Caki2 (cell line): ENCODE results near the gene STPG4. TPM values are rescaled to one million over a fixed set of nuclear protein-coding genes. Genes with fewer than 3 reads are reported as not detected.

Experiments used
- DNase-seq: peaks from one replicate; pipeline ENCODE4 v3.0.0-alpha.2; 2015; ENCODE audit warnings: low read depth
- in situ Hi-C: cut with HindIII; loops from 2 replicates; pipeline ENCODE4 v1.10.0; 2016; ENCODE audit warnings: low sequenced_read_pairs, low pct_unique_long_range_greater_than_20kb, mixed read lengths
- total RNA-seq: library from RNA; depleted of rRNA; stranded (reverse); fragments of >200 nt; shearing (Covaris generic); gene quantifications from 2 replicates; pipeline ENCODE4 v1.2.3, GENCODE V29; 2014; ENCODE audit warnings: low replicate concordance

Gene STPG4
- total RNA-seq, 1 experiment from 2014 or later, result 0.37 TPM

DNA sequence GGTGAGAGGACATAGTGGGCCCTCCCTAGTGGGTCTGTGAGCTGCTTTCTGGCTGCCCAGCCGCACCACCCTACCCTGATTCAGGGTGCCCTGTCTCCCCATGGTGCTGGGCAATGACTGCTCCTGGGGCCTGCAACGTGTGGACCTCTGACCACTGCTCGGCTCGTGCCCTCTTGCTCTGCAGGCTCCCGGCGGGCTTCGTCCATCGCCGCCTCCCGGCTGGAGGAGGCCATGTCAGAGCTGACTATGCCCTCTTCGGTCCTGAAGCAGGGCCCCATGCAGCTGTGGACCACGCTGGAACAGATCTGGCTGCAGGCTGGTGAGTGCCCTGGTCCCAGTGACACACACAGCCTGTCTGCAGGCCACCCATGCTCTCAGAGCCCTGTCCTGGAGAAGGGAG lies 103.5 kb downstream of the STPG4 start:
- in situ Hi-C loops, result no loop called here
- DNase-seq, result no peak

DNA sequence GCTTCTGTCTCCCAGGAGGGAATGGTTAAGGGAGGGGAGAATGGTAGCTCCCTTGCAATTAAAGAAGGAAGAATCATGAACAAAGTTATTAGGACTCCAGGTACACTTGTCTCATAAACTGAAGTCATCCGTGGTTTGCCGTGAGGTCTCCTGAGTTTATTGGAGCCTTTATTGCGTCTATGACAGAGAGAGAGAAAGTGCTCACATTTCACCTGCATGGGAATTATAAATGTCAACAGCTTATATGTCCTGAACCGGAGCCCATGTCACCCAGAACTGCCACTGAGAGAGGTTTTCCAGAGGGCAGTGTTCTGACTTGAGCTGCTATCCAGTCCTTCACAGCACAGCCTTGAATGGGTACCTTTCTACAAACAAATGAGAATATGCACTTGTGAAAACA lies 104.3 kb downstream of the STPG4 start:
- in situ Hi-C loops, result no loop called here
- no peak for DNase-seq

DNA sequence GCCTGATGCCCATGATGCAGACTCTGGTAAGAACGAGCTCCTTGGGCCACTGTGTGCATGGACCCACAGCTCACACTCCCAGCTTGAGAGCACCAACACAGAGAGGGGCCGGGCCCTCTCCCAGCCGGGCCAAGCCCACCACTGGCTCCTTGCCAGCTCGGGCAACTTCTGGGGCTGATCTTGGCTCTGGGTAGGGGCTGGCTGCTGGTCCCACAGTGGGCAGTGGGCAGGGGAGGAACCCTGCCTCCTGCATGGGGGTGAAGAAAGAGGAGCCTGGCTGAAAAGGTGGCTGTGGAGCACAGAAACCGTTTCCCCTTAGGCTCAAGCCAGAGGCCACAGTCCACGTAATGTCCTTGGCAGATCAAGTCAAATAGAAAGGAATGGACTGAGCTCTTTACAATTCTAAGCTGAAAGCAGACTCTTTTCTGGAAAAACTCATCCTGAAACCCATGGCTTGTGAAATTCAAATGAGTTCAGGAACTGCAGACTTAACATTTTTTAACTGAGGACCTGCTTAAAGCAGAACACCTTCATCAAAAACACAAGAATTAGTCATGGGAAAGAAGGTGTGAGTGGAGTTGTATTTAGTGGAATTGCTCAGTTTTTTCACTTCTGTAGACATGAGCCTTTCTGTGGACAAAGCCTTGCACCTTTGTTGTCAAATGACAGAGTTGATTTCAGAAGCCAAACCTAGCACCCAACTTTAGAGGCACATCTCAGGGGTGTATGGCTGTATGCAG lies 104.9 kb downstream of the STPG4 start:
- in situ Hi-C loops, result no loop called here

DNA sequence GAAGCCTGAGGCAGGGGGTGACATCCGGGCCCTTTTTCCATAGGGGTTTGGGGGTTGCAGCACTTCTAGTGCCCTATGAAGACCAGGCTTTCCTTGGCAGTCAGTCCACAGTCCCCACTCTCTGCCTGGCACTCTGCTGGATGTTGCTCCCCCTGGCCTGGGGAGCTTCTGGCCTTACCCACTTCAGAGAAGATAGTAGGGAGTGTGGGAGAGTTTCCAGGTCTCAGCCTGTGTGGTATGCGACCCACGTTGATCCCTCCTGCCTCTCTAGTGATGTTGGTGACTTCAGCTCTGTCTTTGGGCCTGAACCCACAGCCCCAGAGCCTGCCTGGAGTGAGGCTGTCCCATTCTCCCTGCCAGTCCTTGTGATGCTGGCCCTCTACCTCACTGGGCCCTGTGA lies 105.6 kb downstream of the STPG4 start:
- DNase-seq, result no peak
- in situ Hi-C loops, result no loop called here

More for the DNA sequence above, 104.9 kb downstream of the STPG4 start:
- no peak for DNase-seq

DNA sequence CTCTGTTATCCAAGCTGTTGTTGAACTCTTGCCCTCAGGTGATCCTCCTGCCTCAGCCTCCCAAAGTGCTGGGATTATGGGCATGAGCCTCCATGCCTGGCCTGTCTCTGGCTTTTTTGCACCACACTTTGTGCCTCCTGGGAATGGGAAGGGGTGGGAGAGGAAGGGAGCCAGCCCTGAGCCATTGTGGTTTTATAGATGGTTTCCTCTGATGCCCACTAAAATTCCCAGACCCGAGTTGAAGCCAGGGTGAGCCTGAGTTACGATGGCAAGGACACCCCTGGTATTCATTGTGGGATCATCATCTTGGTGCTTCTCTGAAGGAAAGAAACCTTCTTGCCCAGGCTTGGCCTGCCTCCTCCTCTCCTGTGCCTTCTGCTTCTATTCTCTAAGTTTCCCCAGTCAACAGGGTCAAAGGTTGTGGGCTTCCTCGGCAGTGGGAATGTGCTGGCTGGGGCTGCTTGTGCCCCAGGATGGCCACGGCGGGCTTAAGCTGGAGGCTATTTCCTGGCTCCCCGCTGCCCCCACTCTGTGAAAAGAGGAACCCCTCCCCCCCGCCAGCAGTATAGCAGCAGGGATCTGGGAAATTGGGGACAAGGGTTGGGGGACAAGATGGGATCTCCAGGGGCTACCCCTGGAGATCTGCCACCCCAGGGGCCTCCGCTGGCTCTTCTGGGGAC lies 106.2 kb downstream of the STPG4 start:
- in situ Hi-C loops, result no loop called here
- no peak for DNase-seq

DNA sequence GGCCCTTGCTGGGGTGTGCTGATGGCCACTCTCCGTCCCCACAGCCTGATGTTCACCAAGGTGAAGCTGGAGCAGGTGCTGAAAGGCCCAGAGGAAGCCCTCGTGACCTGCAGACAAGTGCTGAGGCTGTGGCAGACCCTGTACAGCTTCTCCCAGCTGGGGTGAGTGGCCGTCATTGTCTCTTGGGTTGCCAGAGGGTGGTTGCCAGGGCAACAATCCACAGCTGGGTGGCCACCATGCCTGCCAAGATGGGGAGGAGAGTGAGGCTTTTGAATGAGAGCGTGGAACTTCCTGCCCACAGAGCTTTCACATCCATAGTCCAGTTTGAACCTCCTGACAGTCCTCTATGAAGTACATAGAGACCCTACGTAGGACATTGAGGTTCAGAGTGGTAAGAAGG lies 108.8 kb downstream of the STPG4 start:
- DNase-seq, result no peak
- in situ Hi-C loops, result no loop called here

DNA sequence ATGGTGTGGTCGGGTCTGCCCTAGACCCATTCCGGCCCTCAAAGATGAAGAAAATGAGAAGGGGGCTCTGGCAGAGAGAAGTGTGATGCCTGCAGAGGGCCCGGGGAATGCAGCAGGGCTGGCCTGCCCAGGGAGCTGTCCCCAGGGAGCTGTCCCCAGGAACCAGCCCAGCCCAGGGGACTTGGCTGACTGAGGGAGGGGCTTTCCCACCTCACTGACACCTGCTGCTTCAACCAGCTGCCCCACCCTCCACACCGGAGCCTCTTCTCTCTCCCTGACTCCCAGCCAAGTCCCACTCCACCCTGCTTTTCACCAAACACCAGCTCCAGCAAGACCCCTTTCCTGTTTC lies 111.2 kb downstream of the STPG4 start:
- in situ Hi-C loops, result no loop called here
- DNase-seq, result no peak

DNA sequence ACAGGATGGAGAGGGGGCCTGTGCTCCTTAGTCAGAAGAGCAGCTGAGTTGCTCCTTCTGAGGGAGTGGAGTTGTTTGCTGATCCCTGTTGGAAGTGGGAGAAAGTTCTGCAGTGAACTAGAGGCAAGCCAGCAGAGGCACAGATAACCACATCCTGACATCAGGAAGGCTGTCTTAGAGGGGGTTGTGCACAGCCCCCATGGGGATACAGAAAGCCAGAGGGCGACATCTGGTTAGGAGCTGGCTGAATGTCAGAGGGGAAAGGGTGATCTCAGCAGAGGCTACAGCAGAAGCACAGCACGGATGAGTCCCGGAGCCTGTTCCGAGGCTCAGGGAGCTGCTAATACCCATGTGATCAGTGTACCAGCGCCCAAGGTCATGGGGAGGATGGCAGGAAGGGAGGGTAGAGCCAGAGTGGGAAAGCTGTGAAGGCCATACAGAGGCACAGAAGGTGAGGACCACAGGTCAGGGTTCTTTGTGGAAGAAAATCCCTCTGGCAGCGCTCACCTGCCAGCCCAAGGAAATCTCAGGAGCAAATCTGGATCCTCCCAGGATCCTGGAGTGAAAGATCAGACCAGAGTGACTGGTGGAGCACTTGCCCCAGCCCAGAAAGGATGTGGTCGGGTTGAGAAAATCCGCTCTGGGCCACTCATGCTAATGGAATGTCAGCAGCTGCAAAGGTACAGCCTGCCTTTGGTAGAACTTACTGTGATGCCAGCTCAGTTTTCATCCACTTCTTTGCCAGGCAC lies 111.8 kb downstream of the STPG4 start:
- DNase-seq, result peak; percentile 85
- in situ Hi-C loops, result no loop called here

DNA sequence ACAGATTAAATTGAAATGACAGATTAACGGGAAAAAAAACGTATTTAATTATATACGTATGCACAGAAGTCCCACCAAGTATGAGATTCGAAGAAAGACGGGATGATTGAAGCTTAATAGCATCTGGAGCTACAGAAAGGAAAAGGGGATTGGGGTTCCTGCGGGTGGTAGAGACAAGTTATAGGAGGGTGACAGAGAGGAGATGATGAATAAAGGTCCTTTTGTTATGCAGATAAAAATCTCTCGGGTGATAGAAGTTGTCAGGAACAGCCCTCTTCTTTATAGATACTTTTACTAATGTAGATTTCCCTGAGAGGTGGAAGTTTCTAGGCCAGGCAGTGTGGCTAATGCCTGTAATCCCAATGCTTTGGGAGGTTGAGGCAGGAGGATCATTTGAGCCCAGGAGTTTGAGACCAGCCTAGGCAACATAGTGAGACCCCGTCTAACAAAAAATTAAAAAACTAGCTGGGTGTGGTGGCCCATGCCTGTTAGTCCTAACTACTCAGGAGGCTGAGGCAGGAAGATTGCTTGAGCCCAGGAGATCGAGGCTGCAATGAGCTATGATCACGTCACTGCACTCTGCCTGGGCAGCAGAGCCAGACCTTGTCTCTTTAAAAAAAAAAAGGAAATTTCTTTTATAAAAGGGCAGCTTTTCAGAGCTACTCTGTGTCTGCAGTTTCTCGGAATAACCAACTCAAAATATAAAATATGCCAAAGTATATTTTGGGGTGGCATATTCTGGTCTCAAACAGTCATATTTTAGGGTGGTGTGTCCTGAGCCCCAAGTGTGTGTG lies 113.0 kb downstream of the STPG4 start:
- in situ Hi-C loops, result no loop called here

DNA sequence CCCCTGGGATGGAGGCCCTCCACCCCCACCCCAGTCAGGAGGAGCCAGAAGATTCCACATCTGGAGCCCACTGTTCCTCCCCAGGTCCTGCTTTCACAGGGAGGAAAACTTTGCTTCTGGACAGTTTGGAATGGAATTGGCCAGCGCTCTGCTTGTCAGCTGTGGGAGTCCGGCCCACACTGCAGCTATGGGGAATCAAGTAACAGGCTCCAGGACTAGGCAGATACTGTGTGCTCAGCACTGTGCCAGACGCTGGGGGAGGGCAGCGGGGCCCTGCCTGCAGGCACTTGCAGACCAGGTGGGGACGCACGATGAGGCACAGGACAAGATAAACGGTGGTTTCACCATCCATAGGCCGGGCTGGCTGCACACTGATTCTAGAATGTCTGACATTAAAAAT lies 114.0 kb downstream of the STPG4 start:
- in situ Hi-C loops, result no loop called here
- no peak for DNase-seq

More for the DNA sequence above, 113.0 kb downstream of the STPG4 start:
- no peak for DNase-seq

DNA sequence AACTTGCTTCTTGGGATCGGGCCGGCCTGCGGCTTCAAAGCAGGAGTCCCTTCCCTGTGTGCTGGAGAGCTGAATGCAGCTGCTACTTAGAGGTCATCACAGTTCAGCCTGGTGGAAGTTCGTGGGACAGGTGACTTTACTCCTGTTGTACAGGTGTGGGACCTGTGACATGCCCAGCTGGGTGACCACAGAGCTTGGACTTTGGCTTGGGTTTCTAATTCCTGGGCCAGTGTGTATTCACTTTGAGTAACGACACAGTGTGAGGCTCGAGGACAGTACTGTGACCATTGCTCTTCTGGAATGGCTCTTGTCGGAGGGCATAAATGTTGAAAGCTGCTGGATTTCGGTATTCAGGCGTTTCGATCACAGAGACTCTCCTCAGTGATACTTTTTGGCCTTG lies 114.5 kb downstream of the STPG4 start:
- in situ Hi-C loops, result no loop called here
- DNase-seq, result no peak

DNA sequence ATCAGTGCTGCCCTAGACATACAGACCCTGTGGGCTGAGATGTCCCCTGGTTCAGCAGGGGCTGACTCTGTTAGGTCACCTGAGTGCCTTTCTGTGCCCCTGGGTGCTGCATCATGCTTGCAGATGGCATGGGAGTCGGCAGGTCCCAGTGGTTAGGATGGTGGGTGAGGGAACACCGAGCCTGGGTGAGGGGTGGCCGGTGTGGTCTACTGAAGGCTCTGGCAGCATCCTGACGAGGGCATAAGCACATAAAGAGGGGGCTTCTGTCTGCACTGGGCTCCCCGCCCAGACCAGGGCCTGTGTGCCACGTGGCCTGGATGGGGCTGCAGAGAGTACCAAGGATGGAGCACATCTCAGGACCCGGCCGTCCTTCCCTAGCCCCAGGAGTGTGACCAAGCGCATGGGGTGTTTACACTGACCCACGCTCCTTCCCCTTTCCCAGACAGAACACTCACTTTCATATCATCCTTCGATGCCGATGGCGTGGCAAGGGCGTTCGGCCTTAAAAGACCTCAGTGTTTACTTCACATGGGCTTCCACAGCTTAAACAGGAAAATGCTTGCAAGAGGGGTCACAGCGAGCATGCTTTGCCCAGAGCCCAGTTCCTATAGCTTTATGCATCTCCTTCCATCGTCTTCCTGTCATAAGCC lies 115.1 kb downstream of the STPG4 start:
- in situ Hi-C loops, result no loop called here

DNA sequence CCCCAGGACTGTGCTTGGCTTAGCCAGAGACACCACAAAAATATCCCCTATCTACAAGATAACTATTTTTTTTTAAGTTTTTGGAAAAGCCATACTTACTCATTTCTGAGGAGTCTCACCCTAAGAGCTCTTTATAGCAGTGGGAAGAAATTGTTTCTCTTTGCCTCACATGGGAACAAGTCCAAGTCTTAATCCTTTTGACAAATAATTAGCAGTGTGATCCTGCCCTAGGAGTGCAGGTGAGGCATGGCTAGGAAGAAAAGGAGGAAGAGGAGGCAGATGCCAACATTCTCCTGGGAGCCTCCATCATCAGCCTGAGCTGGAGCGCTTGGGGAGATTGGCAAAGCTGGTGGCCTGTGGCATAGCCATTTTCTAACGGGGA lies 115.6 kb downstream of the STPG4 start:
- in situ Hi-C loops, result no loop called here

More for the DNA sequence above, 115.1 kb downstream of the STPG4 start:
- DNase-seq, result no peak

DNA sequence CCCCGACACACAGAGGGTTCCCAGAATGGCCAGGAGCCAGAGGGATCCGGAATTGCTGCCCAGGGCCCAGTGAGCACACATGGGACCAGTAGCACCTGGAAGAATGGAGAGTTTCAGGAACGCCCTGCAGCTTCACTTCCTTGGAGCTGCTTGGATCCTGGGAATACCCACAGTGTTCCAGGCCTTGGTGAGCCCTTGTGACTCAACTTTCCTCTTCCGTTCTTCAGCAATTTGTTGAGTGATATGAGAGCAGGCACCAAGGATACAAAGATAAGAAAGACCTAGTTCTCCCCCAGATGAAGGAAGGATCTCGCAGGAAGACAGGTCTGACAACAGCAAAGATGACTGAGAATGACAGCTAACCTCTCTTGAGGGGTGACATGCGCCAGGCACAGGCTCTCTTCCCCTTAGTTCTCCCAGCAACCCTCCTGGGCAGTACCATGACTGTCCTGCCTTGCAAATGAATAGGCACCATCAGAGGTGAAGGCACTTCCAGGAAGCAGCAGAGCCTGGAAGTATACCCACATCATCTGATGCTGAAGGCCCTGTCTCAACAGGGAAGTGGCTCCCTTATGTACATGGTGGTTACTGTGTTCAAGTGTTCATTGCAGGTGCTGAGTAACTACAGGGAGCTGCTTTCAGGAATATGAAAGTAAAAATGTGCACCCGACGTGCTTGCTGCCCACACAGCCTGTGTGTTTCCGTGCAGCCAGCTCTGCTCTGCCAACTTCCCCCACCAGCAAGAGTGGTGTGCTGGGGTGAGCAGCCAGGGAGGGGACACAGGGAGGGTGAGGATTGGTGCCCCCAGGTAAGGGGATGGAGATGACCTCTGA lies 116.2 kb downstream of the STPG4 start:
- DNase-seq, result no peak
- in situ Hi-C loops, result no loop called here

More for the DNA sequence above, 115.6 kb downstream of the STPG4 start:
- DNase-seq, result no peak

DNA sequence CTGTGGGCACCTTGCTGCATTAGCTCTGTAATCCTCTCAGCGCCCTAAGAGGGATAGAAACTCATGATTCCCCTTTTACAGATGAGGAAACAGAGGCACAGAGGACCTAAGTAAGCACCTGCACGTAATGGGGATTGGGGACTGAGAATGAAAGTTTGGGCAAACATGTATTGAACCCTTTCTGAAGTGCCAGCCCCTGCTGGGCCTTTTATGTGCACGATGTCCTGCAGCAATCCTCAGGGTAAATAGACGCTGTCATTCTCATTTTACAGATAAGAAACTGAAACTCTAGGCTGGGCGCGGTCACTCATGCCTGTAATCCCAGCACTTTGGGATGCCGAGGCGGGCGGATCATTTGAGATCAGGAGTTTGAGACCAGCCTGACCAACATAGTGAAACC lies 117.4 kb downstream of the STPG4 start:
- in situ Hi-C loops, result no loop called here

More for the DNA sequence above, 117.4 kb downstream of the STPG4 start:
- no peak for DNase-seq
